Thyroid gland (tissue), 4 donors: Measurements from ENCODE around the gene KCTD1. TPM values are rescaled to one million over a fixed set of nuclear protein-coding genes. Genes with fewer than 3 reads are reported as not detected.

Experiments used
- DNase-seq, 2 donors: peaks; one replicate each; pipeline ENCODE4 v3.0.0-alpha.2; 2019
- H3K27ac ChIP-seq, 3 donors: fragments of 200-600 bp; sonication (generic); 1 replicate in 2 of 3; 2 replicates in 1 of 3; pipeline ENCODE4 v1.5.1; 2016 to 2019; ENCODE audit warnings: mild to moderate bottlenecking in 1 of 3, moderate library complexity in 1 of 3
- H3K27me3 ChIP-seq: fragments of 200-600 bp; sonication (generic); one replicate; pipeline ENCODE4 v1.5.1; 2019
- H3K36me3 ChIP-seq, 2 donors: fragments of 200-600 bp; sonication (generic); one replicate each; pipeline ENCODE4 v1.5.1; 2016 to 2019
- H3K4me1 ChIP-seq, 2 donors: fragments of 200-600 bp; sonication (generic); one replicate each; pipeline ENCODE4 v1.5.1; 2017 to 2019
- H3K4me3 ChIP-seq, 3 donors: fragments of 200-600 bp; sonication (generic); replicated peaks in 1 of 3; 1 replicate in 2 of 3; 2 replicates in 1 of 3; pipeline ENCODE4 v1.5.1; 2016; ENCODE audit warnings: mild to moderate bottlenecking in 1 of 3
- H3K9me3 ChIP-seq: fragments of 200-600 bp; sonication (generic); one replicate; pipeline ENCODE4 v1.5.1; 2017
- CTCF ChIP-seq, 6 experiments: fragments of 200-600 bp in 3 of 6; fragments of 450-650 bp in 3 of 6; sonication (generic) in 3 of 6; IDR thresholded peaks; one replicate each; pipeline ENCODE4 v1.5.1; 2016 to 2019; ENCODE audit warnings: antibody characterized with exemption in 6 of 6, mild to moderate bottlenecking in 2 of 6, inconsistent platforms in 1 of 6, moderate library complexity in 1 of 6
- POLR2A ChIP-seq, 2 donors: fragments of 450-650 bp; IDR thresholded peaks; one replicate each; pipeline ENCODE4 v1.6.1; 2017; ENCODE audit warnings: antibody characterized with exemption in 2 of 2, mild to moderate bottlenecking in 2 of 2, moderate library complexity in 1 of 2
- WGBS, 2 donors: methylation state at CpG; one replicate each; pipeline ENCODE4 v1.1.5; 2017; 5-methylcytosine and 5-hydroxymethylcytosine counted together
- intact Hi-C: fragments of 100-400 bp; cut with DNase I; formaldehyde crosslinking; loops from one replicate; pipeline ENCODE4 v1.15.1; 2023
- total RNA-seq, 4 donors: library from RNA; depleted of rRNA; stranded (reverse); fragments of >200 nt; gene quantifications; one replicate each; pipeline ENCODE4 v1.2.3, GENCODE V29; 2016

KCTD1 gene
- total RNA-seq, 4 donors from 2014 or later: 25.9 to 66.0 (median 34.2) TPM

- 86 to 93% methylated on average over 4 of the region's 4 CpGs for WGBS, 2 donors
- no peak overlapping the region for H3K27ac ChIP-seq
- H3K4me1 ChIP-seq: no peaks in the 10 kb centered on the region
- H3K36me3 ChIP-seq: no peaks in the 10 kb centered on the region
- intact Hi-C loops: no loop called here
- no peak for DNase-seq
- TF ChIP-seq POLR2A (IDR thresholded peaks at IDR 0.05) (no peak), CTCF (IDR thresholded peaks at IDR 0.05) (no peak)
- no peaks in the 10 kb centered on the region for H3K27me3 ChIP-seq
- H3K9me3 ChIP-seq: no peaks in the 10 kb centered on the region
- H3K4me3 ChIP-seq: no peak overlapping the region
Observed at GRCh38 chr18:26409091-26409490, 139.3 kb downstream of the KCTD1 start.

- TF ChIP-seq POLR2A (IDR thresholded peaks at IDR 0.05): no peak
- no peak for TF ChIP-seq CTCF (IDR thresholded peaks at IDR 0.05)
- no peaks in the 10 kb centered on the region for H3K9me3 ChIP-seq
- no peak overlapping the region for H3K27ac ChIP-seq
- no peaks in the 10 kb centered on the region for H3K27me3 ChIP-seq
- no peak for DNase-seq
- 91 to 94% methylated on average over 16 of the region's 16 CpGs for WGBS, 2 donors
- intact Hi-C loops: no loop called here
- H3K36me3 ChIP-seq: no peaks in the 10 kb centered on the region
- H3K4me3 ChIP-seq: no peak overlapping the region
- H3K4me1 ChIP-seq: no peaks in the 10 kb centered on the region
Observed at GRCh38 chr18:26407736-26408601, 140.4 kb downstream of the KCTD1 start.

- intact Hi-C loops: no loop called here
- WGBS, 2 donors: 63% methylated on average over 15 of the region's 15 CpGs
- no peaks in the 10 kb centered on the region for H3K27me3 ChIP-seq
- TF ChIP-seq POLR2A (IDR thresholded peaks at IDR 0.05) (no peak), CTCF (IDR thresholded peaks at IDR 0.05) (no peak)
- no peaks in the 10 kb centered on the region for H3K36me3 ChIP-seq
- no peaks in the 10 kb centered on the region for H3K4me1 ChIP-seq
- no peak overlapping the region for H3K4me3 ChIP-seq
- H3K27ac ChIP-seq: no peak overlapping the region
- H3K9me3 ChIP-seq: no peaks in the 10 kb centered on the region
- DNase-seq: no peak
Observed at GRCh38 chr18:26406854-26407517, 141.4 kb downstream of the KCTD1 start.

- no peak overlapping the region for H3K4me3 ChIP-seq
- no peaks in the 10 kb centered on the region for H3K4me1 ChIP-seq
- no peaks in the 10 kb centered on the region for H3K36me3 ChIP-seq
- H3K27ac ChIP-seq: no peak overlapping the region
- DNase-seq: no peak
- TF ChIP-seq CTCF (IDR thresholded peaks at IDR 0.05) (no peak), POLR2A (IDR thresholded peaks at IDR 0.05) (no peak)
- no peaks in the 10 kb centered on the region for H3K9me3 ChIP-seq
- H3K27me3 ChIP-seq: no peaks in the 10 kb centered on the region
- intact Hi-C loops: no loop called here
- WGBS, 2 donors: 90 to 91% methylated on average over 12 of the region's 12 CpGs
Observed at GRCh38 chr18:26406324-26406723, 142.0 kb downstream of the KCTD1 start.
